UCSD-AML1 (cell line): ENCODE measurements around the gene JAG1.

Source experiments
- DNase-seq: peaks from one replicate; lab custom pipeline; 2025; ENCODE audit not compliant: unreplicated experiment; lab: John Stamatoyannopoulos, UW

JAG1 gene

GRCh38 chr20:10668677-10669368, 5.0 kb downstream of the JAG1 start:
- DNase-seq: no peak

- DNase-seq: no peak
Measured at GRCh38 chr20:10667560-10668167, 6.1 kb downstream of the JAG1 start.

GRCh38 chr20:10667077-10667401, 6.8 kb downstream of the JAG1 start:
- no peak for DNase-seq

GRCh38 chr20:10666221-10667076, 7.3 kb downstream of the JAG1 start:
- no peak for DNase-seq

DNA sequence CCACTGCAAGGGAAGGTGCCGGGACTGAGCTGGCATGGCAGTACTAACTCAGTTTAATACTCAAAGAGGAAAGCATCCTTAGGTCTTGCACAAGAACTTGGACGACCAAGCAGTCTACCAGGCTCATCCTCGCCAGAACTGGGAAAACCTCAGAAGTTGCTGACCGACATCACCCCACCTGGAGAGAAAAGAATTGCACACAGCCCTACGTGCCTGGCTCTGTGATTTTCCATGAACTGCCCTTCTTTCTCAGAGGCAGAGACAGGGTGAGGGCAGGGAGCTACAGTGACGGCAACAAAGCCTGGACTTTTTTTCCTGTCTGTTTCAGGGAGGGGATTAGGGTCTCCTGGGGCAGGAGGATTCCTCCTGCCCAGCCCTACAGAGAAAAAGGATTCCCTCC, 8.0 kb downstream of the JAG1 start:
- DNase-seq: no peak

DNA sequence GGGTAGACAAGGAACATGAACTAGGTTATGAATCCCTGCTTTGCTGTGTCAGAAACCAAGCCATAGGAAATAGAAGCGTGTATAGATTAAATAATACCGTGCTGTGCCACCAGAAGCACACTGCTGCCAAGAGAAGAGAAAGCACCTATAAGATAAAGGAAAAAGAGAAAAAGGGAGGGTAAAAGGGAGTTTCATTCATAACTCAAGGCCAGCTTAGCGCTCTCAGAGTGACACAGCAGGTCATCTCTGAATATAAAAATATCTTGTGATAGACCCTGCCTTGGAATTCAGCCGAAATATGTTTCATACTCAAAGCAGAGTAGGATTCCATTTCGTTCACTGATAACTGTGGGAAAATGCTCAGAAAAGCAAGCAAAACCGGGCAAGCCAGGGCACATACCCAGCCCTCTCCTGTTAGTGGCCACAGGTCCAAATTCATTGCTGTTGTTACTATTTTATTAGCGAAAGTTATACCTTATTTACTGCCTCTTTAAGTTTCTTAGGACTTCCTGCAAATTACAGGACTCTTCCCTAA, 8.7 kb downstream of the JAG1 start:
- DNase-seq: no peak

DNA sequence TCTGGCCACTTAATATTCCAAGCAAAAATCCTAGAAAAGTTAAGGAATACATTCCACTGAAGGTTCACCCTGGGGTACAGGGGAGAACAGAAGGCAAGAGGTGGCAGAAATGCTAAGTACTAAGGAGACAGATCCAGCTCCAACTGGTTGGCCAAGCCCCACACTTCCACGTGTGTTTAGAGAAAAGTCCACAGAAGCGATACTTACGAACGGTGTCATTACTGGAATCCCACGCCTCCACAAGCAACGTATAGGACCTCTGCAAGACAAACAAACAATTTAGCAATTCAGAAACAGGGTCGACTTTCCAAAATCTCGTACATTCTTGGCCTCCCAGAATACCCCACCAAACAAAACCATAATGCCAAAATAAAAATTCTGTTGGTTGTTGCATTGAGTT, 10.0 kb downstream of the JAG1 start:
- DNase-seq: no peak

- DNase-seq: no peak
Measured at GRCh38 chr20:10662661-10663458, 10.9 kb downstream of the JAG1 start.

DNA sequence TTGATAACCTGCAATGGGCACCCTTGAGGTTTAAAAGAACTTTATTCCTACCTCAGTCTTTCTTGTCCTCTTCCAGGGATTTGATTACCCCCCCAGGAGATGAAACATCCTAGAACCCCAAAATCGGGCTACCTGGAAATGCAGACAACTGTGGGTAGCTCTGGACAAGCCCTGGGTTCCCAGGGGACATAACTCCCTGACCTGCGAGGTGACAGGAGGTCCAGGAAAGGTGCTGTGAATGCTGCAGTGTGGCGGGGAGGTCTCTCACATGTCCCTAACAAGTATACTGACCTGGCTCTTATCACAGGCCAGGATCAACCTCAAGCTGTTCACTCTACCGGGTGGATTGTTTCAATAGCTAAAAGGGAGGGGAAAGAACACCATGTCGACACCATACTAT, 11.6 kb downstream of the JAG1 start:
- no peak for DNase-seq

DNA sequence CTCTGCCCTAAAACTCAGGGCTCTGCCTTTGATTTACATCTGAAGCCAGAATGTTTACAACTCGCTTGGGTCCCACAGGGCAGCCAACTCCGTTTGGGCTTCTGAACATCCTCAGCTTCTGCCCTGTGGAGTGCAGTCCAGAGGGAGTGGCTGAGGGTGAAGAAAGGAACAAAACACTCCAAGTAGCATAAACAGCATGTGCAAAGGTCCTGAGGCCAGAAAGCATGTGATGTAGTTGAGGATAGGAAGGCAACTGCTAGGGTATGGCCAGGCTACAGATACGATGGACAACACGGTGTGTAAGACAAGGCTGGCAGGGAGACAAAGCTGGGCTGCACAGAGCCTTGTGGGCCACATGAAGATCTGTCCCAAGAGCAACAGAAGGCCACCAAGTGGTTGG, 12.5 kb downstream of the JAG1 start:
- DNase-seq: no peak

DNA sequence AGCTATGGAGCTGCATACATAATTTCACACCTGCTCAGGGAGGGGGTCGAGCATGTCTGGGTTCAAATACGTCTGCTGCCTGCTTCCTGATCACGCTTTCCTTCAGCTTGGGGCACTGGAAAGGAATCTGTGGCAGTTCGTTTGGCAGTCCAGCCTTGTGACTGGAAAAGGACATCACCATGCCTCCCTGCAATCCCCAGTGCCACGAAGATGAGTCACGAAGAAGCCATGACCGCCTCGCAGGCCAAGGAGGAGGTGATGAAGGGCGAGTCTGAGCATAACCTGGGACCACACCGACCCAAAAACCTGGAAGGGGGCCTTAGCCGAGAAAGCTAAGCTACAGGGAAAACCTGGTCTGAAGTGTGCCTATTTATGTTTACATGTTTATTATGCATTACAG, 13.1 kb downstream of the JAG1 start:
- DNase-seq: no peak

DNA sequence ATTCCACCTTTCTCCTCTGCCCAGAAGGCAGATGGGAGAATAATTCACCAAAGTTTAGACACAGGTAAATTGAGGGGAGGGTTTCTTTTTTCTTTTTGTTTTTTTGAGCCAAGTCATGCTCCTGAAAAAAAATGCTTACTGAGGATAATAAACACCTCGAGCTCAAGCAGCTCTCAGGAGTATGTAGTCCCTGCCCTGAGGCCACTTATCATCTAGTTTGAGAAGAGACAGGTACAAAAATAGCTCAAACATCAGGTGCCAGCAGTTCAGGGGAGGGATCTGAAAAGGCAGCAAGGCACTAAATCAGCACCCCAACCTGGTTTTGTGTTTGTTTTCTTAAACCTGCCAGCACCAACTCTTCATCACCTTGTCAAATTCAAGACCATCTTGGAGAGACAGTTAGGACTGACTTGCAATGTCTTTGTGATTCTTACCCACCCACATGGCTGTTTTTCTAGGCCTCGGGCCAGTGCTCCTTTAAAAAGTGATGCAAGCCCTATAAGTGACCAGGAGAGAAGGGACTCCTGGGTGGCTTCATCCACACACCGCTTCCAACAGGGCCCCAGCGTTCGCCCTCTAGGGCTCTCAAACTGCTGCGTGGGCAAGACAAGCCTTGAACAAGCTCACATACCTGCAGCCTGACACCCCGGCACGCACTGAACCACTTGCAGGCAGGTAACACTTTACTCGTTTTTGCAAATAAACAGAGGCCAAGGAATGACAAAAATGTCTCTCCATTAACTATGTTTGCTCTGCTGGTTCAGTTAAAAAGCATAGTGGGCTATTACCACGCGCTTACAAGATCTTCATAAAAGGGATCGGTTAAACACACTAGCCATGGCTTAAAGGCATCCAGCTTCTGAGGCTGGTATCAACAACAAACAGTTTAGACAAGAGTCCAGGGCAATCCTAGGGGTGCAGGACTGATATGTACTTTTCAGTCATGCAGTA, 13.9 kb downstream of the JAG1 start:
- DNase-seq: no peak

DNA sequence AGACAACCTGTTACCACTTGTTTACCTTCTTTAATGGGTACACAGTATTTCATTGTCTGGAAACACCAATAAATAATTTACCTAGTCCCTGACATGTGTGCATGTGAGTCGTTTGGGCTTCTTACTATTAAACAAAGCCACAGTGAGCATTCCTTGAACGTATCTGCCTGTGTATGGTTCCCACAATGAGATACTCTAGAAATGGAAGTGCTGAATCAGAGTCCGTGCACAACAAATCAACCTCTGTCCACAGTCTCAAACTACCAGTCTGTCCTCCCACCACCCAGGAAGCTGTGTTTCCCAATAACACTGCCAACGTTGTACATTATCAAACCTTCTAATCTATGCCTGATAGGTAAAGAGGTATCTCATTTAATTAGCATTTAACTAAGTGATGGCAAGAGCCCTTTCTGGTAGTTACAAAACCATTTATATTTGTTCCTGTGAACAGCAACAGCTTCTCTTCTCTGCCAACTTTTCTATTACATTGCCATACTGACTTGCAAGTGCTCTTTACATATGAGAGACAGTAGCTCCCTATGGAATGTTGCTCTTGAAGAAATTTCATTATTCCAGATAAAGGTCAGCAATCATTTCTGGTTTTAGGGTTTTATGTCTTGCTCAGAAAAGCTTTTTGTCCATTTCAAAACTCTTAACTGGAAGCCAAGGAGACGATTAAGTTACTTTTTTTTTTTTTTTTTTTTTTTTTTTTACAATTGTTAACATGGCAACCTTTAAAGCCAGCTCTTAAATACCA, 14.7 kb downstream of the JAG1 start:
- DNase-seq: no peak

DNA sequence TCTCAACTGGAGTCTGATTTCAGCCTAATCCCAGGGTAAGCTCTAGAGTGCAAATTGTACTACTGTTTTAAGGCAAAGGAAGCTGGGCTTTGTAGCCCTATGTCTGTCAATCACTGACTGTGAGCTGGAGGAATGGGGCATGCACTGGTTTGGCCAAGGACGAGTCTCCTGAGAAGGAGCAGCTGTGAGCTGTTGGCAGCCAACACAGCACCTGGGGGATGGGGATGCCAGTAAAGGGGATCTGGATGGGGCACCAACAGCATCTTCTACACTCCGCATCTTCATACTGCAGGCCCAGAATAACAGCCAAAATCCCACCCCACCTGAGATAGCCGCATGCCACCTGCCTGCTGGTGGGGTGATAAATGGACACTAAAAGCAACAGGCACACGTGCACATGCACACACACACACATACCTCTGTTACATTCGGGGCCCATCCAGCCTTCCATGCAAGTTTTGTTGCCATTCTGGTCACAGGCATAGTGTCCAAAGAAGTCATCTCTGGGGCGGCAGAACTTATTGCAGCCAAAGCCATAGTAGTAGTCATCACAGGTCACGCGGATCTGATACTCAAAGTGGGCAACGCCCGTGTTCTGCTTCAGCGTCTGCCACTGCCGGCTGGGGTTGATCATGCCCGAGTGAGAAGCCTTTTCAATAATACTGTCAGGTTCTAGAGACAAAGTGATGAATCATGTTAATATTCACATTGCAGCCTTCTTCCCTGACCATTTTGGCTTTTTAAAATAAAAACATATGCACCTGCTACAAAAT, 15.6 kb downstream of the JAG1 start:
- DNase-seq: no peak

GRCh38 chr20:10657453-10657852, 16.3 kb downstream of the JAG1 start:
- DNase-seq: no peak

DNA sequence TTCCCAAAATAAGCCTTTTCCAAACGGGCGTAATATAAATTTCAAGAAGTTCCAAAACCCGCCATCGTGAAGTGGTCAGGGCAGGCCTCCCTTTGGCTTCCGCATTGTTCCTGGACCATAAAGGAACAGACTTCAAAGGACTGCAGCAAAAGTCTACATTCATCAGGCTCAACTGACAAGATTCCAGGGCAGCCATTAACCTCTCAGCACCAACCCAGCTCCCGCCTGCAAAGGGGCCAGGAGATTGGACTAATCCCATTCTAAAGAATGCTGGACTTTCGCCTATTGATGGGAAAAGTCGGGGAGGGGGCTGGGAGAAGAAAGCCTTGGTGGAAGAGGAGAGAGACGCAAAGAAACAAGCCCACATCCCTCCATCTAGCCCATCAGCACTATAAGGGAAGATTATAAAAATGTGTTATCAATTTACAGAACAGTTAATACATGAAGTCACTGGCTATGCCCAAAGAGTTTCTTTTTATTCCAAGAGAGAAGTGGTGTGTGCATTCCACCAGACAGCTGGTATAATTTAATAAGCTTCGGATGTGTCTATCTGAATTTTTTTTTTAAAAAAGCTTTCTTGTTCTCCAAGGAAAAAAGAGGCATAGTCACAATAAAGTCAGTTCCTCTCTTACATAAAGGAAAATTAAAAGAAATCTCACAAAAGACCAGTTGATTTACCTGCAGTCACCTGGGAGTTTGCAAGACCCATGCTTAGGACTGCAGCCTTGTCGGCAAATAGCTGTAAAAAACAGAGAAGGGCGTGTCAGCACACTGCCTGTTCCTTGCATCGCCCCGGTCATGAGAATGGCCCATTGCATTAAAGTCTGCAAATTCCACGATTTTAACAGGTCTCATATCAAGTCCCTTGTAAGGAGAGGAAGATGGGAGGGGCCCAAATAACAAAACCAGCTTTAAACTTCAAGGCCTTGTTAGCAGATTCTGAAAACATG, 17.8 kb downstream of the JAG1 start:
- no peak for DNase-seq

- DNase-seq: no peak
Measured at GRCh38 chr20:10654630-10655029, 19.2 kb downstream of the JAG1 start.

GRCh38 chr20:10654250-10654610, 19.6 kb downstream of the JAG1 start:
- DNase-seq: no peak
